HepG2 (cell line): ENCODE measurements around the gene FCRL2. TPM values are rescaled to one million over a fixed set of nuclear protein-coding genes. Genes with fewer than 3 reads are reported as not detected.

Experiments
- ATAC-seq: fragments of 200-7000 bp; cut with Tn5 transposase; 3 replicates; pipeline ENCODE4 v1.9.1; 2020; ENCODE audit warnings: mild to moderate bottlenecking, moderate library complexity
- BruUV-seq: library from RNA; stranded (reverse); fragments of 400-500 nt; replicated peaks from 2 replicates; lab custom pipeline; 2021; lab: Mats Ljungman, UMichigan
- CTCF ChIA-PET: fragments of 300-600 bp; formaldehyde crosslinking; extraction: SDS; loops from one replicate; lab custom pipeline; 2021; ENCODE audit warnings: low total read pairs, inconsistent platforms, low intra/inter-chr PET ratio; lab: Yijun Ruan, JAX
- POLR2A ChIA-PET: fragments of 350-600 bp; sonication (Branson Sonifier 250); formaldehyde crosslinking; loops from one replicate; lab custom pipeline; 2020; ENCODE audit warnings: antibody characterized with exemption, inconsistent platforms; lab: Yijun Ruan, JAX
- DNase-seq: peaks from one replicate; pipeline ENCODE4 v3.0.0-alpha.2; 2015; ENCODE audit warnings: low spot score
- FAIRE-seq: peaks from 3 replicates; lab custom pipeline; 2011; peaks lifted over from hg19 to GRCh38; lab: Jason Lieb, UNC
- H2AFZ ChIP-seq: one replicate; pipeline ENCODE4 v1.6.1; 2011; ENCODE audit warnings: low read length, inconsistent platforms
- H3K27ac ChIP-seq: fragments of 300-600 bp; 3 replicates; pipeline ENCODE4 v1.8.0; 2011; ENCODE audit warnings: mixed run types, mild to moderate bottlenecking, mixed read lengths, low read length, inconsistent platforms; ENCODE audit not compliant: insufficient read depth; ENCODE audit errors: extremely low read length
- H3K27me3 ChIP-seq, 2 experiments: fragments of 200-600 bp in 1 of 2; 2 replicates in 1 of 2; 3 replicates in 1 of 2; pipeline versions ENCODE4 v1.6.0 to v1.8.0; 2011; ENCODE audit warnings: low read length in 2 of 2, mild to moderate bottlenecking in 2 of 2, moderate library complexity in 2 of 2, inconsistent platforms in 1 of 2; ENCODE audit not compliant: insufficient read depth in 2 of 2, control insufficient read depth in 1 of 2
- H3K36me3 ChIP-seq, 2 experiments: fragments of 200-600 bp in 1 of 2; replicated peaks in 1 of 2; 2 replicates in 1 of 2; 3 replicates in 1 of 2; pipeline versions ENCODE4 v1.5.1 to v1.8.0; 2011; ENCODE audit warnings: low read length in 2 of 2, inconsistent platforms in 1 of 2; ENCODE audit not compliant: insufficient read depth in 2 of 2, control insufficient read depth in 1 of 2
- H3K4me1 ChIP-seq: 2 replicates; pipeline ENCODE4 v1.5.1; 2012; ENCODE audit warnings: low read length, inconsistent platforms; ENCODE audit not compliant: insufficient read depth
- H3K4me2 ChIP-seq: 2 replicates; pipeline ENCODE4 v1.6.0; 2011; ENCODE audit warnings: low read depth, low read length, inconsistent platforms
- H3K4me3 ChIP-seq, 3 experiments: fragments of 200-600 bp in 1 of 3; sonication (generic), shearing (Covaris generic) in 1 of 3; replicated peaks in 1 of 3; 2 replicates each; pipeline ENCODE4 v1.5.1; 2011 to 2016; ENCODE audit warnings: low read length in 3 of 3, inconsistent platforms in 2 of 3, low read depth in 2 of 3, mild to moderate bottlenecking in 2 of 3, control low read depth in 1 of 3, mixed read lengths in 1 of 3; ENCODE audit not compliant: insufficient read depth in 1 of 3
- H3K79me2 ChIP-seq: one replicate; pipeline ENCODE4 v1.6.1; 2011; ENCODE audit warnings: low read length, inconsistent platforms; ENCODE audit not compliant: insufficient read depth
- H3K9ac ChIP-seq: 2 replicates; pipeline ENCODE4 v1.6.0; 2011; ENCODE audit warnings: mild to moderate bottlenecking, low read depth, low read length, inconsistent platforms; ENCODE audit not compliant: insufficient read depth
- H3K9me3 ChIP-seq: 2 replicates; pipeline ENCODE4 v1.5.1; 2012; ENCODE audit warnings: mild to moderate bottlenecking, low read length
- H4K20me1 ChIP-seq: 2 replicates; pipeline ENCODE4 v1.6.0; 2011; ENCODE audit warnings: inconsistent platforms, mild to moderate bottlenecking, low read length, moderate library complexity; ENCODE audit not compliant: insufficient read depth
- FIP1L1 ChIP-seq: fragments of 200-400 bp; formaldehyde crosslinking; IDR thresholded peaks from 2 replicates; pipeline ENCODE4 v1.6.1; 2018; ENCODE audit warnings: low read depth, mild to moderate bottlenecking, low read length, moderate library complexity, borderline replicate concordance; ENCODE audit not compliant: insufficient read depth
- KLF9 ChIP-seq: IDR thresholded peaks from 2 replicates; pipeline ENCODE4 v1.6.1; 2016; ENCODE audit warnings: low read depth
- MAF1 ChIP-seq: sonication (generic); formaldehyde crosslinking; IDR thresholded peaks from 2 replicates; pipeline ENCODE4 v1.5.0; 2020; ENCODE audit warnings: missing genetic modification reagents, borderline replicate concordance
- NBN ChIP-seq: fragments of 450-650 bp; conservative IDR thresholded peaks from 2 replicates; pipeline ENCODE4 v1.6.1; 2017
- PCBP1 ChIP-seq: fragments of 200-400 bp; formaldehyde crosslinking; IDR thresholded peaks from 2 replicates; pipeline ENCODE4 v1.6.1; 2017; ENCODE audit warnings: mild to moderate bottlenecking, low read depth, low read length, borderline replicate concordance
- RCOR2 ChIP-seq: IDR thresholded peaks from 2 replicates; pipeline ENCODE4 v1.6.1; 2016; ENCODE audit warnings: missing biosample characterization, missing genetic modification reagents
- REXO4 ChIP-seq: sonication (generic); formaldehyde crosslinking; IDR thresholded peaks from 2 replicates; pipeline ENCODE4 v1.8.0; 2022; ENCODE audit warnings: missing genetic modification reagents, mild to moderate bottlenecking, borderline replicate concordance
- RFXANK ChIP-seq: IDR thresholded peaks from 2 replicates; pipeline ENCODE4 v1.6.1; 2016
- SALL2 ChIP-seq: sonication (generic); formaldehyde crosslinking; IDR thresholded peaks from 2 replicates; pipeline ENCODE4 v1.8.1; 2023; ENCODE audit warnings: mild to moderate bottlenecking, missing genetic modification reagents, inconsistent platforms
- SIX4 ChIP-seq: sonication (generic); formaldehyde crosslinking; IDR thresholded peaks from 2 replicates; pipeline ENCODE4 v1.4.0; 2020; ENCODE audit warnings: missing genetic modification reagents
- TRAFD1 ChIP-seq: sonication (generic); formaldehyde crosslinking; IDR thresholded peaks from 2 replicates; pipeline ENCODE4 v1.5.1; 2020; ENCODE audit warnings: missing genetic modification reagents, mild to moderate bottlenecking, borderline replicate concordance
- WIZ ChIP-seq: sonication (generic); formaldehyde crosslinking; IDR thresholded peaks from 2 replicates; pipeline ENCODE4 v1.5.1; 2020; ENCODE audit warnings: mild to moderate bottlenecking, missing genetic modification reagents
- YY1 ChIP-seq: IDR thresholded peaks from 2 replicates; pipeline ENCODE4 v1.6.1; 2011; ENCODE audit warnings: low read length, low read depth, moderate library complexity, mild to moderate bottlenecking; ENCODE audit not compliant: insufficient read depth, insufficient replicate concordance
- ZNF160 ChIP-seq: sonication (generic); formaldehyde crosslinking; IDR thresholded peaks from 2 replicates; pipeline ENCODE4 v1.8.0; 2022; ENCODE audit warnings: mild to moderate bottlenecking, inconsistent platforms, missing genetic modification reagents
- ZNF331 ChIP-seq: sonication (generic); formaldehyde crosslinking; IDR thresholded peaks from 2 replicates; pipeline ENCODE4 v1.4.0; 2020; ENCODE audit warnings: missing genetic modification reagents
- ZNF747 ChIP-seq: sonication (generic); formaldehyde crosslinking; IDR thresholded peaks from 2 replicates; pipeline ENCODE4 v1.8.1; 2023; ENCODE audit warnings: missing genetic modification reagents, mild to moderate bottlenecking, borderline replicate concordance
- WGBS: methylation state at CpG from one replicate; pipeline ENCODE4 v1.1.6; 2017; ENCODE audit warnings: low lambda C conversion rate; 5-methylcytosine and 5-hydroxymethylcytosine counted together
- in situ Hi-C: cut with HindIII; loops from 2 replicates; pipeline ENCODE4 v1.10.0; 2017; ENCODE audit warnings: low pct_unique_long_range_greater_than_20kb; ENCODE audit not compliant: extremely low pct_ligation_motif_present
- intact Hi-C: fragments of 100-400 bp; cut with micrococcal nuclease; formaldehyde crosslinking; loops from one replicate; pipeline ENCODE4 v1.10.0; 2022; ENCODE audit not compliant: unreplicated experiment
- polyA plus RNA-seq, 8 experiments: library from polyadenylated mRNA; depleted of rRNA in 3 of 8; stranded (reverse) in 7 of 8; unstranded in 1 of 8; fragments of >200 nt; fragmentation: Illumina TruSeq in 4 of 8; extraction: Trizol in 4 of 8; gene quantifications; 2 replicates each; pipeline versions ENCODE4 v1.2.1 to v1.2.3, GENCODE V29; 2011 to 2016; ENCODE audit warnings: low read depth in 4 of 8, missing spikeins in 1 of 8, mixed read lengths in 1 of 8; ENCODE audit not compliant: insufficient read depth in 1 of 8
- total RNA-seq, 5 experiments: library from RNA; depleted of rRNA; stranded (reverse); fragments of >200 nt; fragmentation: Illumina TruSeq; extraction: Trizol; gene quantifications; 2 replicates each; pipeline ENCODE4 v1.2.3, GENCODE V29; 2016; ENCODE audit warnings: low read depth in 1 of 5
- TF ChIP-seq, protein P1 (sequence below): sonication (generic); formaldehyde crosslinking; IDR thresholded peaks from 2 replicates; pipeline ENCODE4 v1.9.0; 2022; ENCODE audit warnings: low read depth, missing genetic modification reagents

Gene FCRL2
- total and polyA plus RNA-seq, 2 of the 13 experiments (the other 11 are each of a cell fraction or from before 2014, with no cell fraction given): not detected

DNA sequence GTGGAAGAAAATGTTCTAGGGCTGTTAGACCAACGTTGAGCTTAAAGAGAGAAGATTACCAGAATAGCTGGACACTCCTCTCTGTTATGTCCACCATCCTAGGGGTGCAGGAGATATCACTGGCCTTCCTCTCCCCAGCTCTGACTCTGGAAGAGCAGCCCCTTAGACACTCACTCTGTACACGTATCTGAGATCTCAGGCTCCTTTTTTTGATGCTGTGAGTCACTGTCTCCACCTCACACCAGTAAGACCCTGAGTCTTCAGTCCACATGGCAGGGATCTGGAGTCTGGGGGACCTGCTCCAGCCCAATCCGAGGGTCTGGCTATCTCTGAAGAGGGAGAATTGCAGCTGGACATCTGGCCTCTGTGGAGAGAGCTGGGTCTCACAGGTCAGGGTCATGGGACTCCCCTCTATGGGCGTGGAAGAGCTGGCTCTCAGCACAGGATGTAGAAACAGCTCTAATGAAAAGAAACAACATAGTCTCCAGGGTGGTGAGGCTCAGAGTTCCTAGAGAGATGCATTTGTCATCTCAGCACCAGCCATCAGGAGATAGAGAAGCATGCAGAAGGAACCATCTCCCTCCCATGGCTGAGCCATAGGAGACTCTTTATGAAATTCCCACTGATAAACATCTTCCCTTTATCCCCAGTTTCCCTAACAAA, 79.8 kb downstream of the FCRL2 start:
- Histone ChIP-seq H4K20me1 (no peaks in the 10 kb centered on the region), H3K4me1 (no peaks in the 10 kb centered on the region), H3K79me2 (no peaks in the 10 kb centered on the region), H3K27ac (no peak overlapping the region), H3K4me3 (no peak overlapping the region), H3K9me3 (no peaks in the 10 kb centered on the region), H3K9ac (no peak overlapping the region), H3K27me3 (0 out of 5 replicates have a peak, but pooled peaks cover 0 to 1% of the 10 kb centered on the region in 2 experiments), H3K36me3 (no peaks in the 10 kb centered on the region), H2AFZ (no peak overlapping the region), H3K4me2 (no peak overlapping the region)
- in situ Hi-C loops (no loop called here), intact Hi-C loops (loop anchor here (10.0 kb wide), 1 partner anchor 322 kb away; no protein-coding TSS in a partner anchor)
- DNase-seq (no peak), ATAC-seq (no peak), FAIRE-seq (no peak)
- CTCF ChIA-PET: no interaction called here
- BruUV-seq: no TSS peak
- WGBS: 0% methylated on average over 2 of the region's 4 CpGs
- TF ChIP-seq ZNF160 (CRISPR knock-in tag): no peak
- no peak for TF ChIP-seq REXO4
- TF ChIP-seq RFXANK: no peak
- no peak for TF ChIP-seq FIP1L1
- TF ChIP-seq KLF9 (CRISPR knock-in tag): no peak
- no peak for TF ChIP-seq WIZ (CRISPR knock-in tag)
- TF ChIP-seq MAF1: no peak
- no peak for TF ChIP-seq YY1
- TF ChIP-seq TRAFD1 (CRISPR knock-in tag): no peak
- TF ChIP-seq PCBP1: no peak
- TF ChIP-seq, protein P1, sequence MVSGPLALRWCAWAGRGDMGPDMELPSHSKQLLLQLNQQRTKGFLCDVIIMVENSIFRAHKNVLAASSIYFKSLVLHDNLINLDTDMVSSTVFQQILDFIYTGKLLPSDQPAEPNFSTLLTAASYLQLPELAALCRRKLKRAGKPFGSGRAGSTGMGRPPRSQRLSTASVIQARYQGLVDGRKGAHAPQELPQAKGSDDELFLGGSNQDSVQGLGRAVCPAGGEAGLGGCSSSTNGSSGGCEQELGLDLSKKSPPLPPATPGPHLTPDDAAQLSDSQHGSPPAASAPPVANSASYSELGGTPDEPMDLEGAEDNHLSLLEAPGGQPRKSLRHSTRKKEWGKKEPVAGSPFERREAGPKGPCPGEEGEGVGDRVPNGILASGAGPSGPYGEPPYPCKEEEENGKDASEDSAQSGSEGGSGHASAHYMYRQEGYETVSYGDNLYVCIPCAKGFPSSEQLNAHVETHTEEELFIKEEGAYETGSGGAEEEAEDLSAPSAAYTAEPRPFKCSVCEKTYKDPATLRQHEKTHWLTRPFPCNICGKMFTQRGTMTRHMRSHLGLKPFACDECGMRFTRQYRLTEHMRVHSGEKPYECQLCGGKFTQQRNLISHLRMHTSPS (CRISPR knock-in tag): no peak
- TF ChIP-seq ZNF747 (CRISPR knock-in tag): no peak
- TF ChIP-seq SIX4 (CRISPR knock-in tag): no peak
- no peak for TF ChIP-seq RCOR2 (CRISPR knock-in tag)
- no peak for TF ChIP-seq NBN
- no peak for TF ChIP-seq SALL2
- no peak for TF ChIP-seq ZNF331 (CRISPR knock-in tag)
- POLR2A ChIA-PET: no interaction called here
